DND-41 (cell line): ENCODE results near the gene PATL1.

Source experiments
- ATAC-seq: fragments of 200-7000 bp; cut with Tn5 transposase; 3 replicates; pipeline ENCODE4 v1.9.1; 2021; ENCODE audit warnings: low read depth; ENCODE audit not compliant: insufficient read depth
- DNase-seq: peaks from one replicate; pipeline ENCODE4 v3.0.0-alpha.2; 2020
- H2AFZ ChIP-seq: 2 replicates; pipeline ENCODE4 v1.6.0; 2012; ENCODE audit warnings: low read depth, low read length
- H3K27ac ChIP-seq: 2 replicates; pipeline ENCODE4 v1.5.1; 2012; ENCODE audit warnings: low read length, inconsistent platforms
- H3K27me3 ChIP-seq: fragments of 200-600 bp; sonication (generic); 2 replicates; pipeline ENCODE4 v1.6.0; 2012; ENCODE audit warnings: low read length, mild to moderate bottlenecking, inconsistent platforms; ENCODE audit not compliant: insufficient read depth, poor library complexity
- H3K36me3 ChIP-seq: 2 replicates; pipeline ENCODE4 v1.5.1; 2012; ENCODE audit warnings: low read length, inconsistent platforms; ENCODE audit not compliant: insufficient read depth
- H3K4me1 ChIP-seq: 2 replicates; pipeline ENCODE4 v1.5.1; 2012; ENCODE audit warnings: mild to moderate bottlenecking, low read length; ENCODE audit not compliant: insufficient read depth
- H3K4me2 ChIP-seq: 2 replicates; pipeline ENCODE4 v1.6.0; 2012; ENCODE audit warnings: mild to moderate bottlenecking, moderate library complexity, low read length, inconsistent platforms; ENCODE audit not compliant: insufficient read depth
- H3K4me3 ChIP-seq, 2 experiments: fragments of 200-600 bp in 1 of 2; shearing (Covaris generic) in 1 of 2; 2 replicates each; pipeline ENCODE4 v1.5.1; 2012 to 2016; ENCODE audit warnings: inconsistent platforms in 2 of 2, low read length in 2 of 2, mild to moderate bottlenecking in 2 of 2, low read depth in 1 of 2, moderate library complexity in 1 of 2
- H3K79me2 ChIP-seq: 2 replicates; pipeline ENCODE4 v1.6.0; 2012; ENCODE audit warnings: low read length, inconsistent platforms; ENCODE audit not compliant: insufficient read depth
- H3K9ac ChIP-seq: 2 replicates; pipeline ENCODE4 v1.6.0; 2012; ENCODE audit warnings: low read depth, mild to moderate bottlenecking, inconsistent platforms, low read length, moderate library complexity
- H3K9me3 ChIP-seq: 2 replicates; pipeline ENCODE4 v1.5.1; 2012; ENCODE audit warnings: low read length, moderate library complexity, mild to moderate bottlenecking, inconsistent platforms; ENCODE audit not compliant: insufficient read depth, severe bottlenecking
- H4K20me1 ChIP-seq: 2 replicates; pipeline ENCODE4 v1.6.0; 2012; ENCODE audit warnings: low read length; ENCODE audit not compliant: insufficient read depth
- EZH2 ChIP-seq: IDR thresholded peaks from 3 replicates; pipeline ENCODE4 v1.6.1; 2012; ENCODE audit warnings: borderline replicate concordance, low read depth, mild to moderate bottlenecking, moderate library complexity, low read length, inconsistent platforms; ENCODE audit not compliant: severe bottlenecking
- TF ChIP-seq, protein P1 (sequence below): IDR thresholded peaks from 2 replicates; pipeline ENCODE4 v1.5.1; 2012; ENCODE audit warnings: borderline replicate concordance, low read length, moderate library complexity, mild to moderate bottlenecking; ENCODE audit not compliant: poor library complexity, severe bottlenecking; ENCODE audit errors: extremely low read depth

The PATL1 gene

GRCh38 chr11:59658036-59658435, 10.8 kb downstream of the PATL1 start:
- Histone ChIP-seq H3K27me3 (no peaks in the 10 kb centered on the region), H3K4me3 (no peak overlapping the region), H3K4me1 (peaks cover 7% of the 10 kb centered on the region; the same call in 1 of the 2 replicates), H3K27ac (no peak overlapping the region), H3K9me3 (no peaks in the 10 kb centered on the region), H3K79me2 (peaks cover 33% of the 10 kb centered on the region), H4K20me1 (peaks cover 14% of the 10 kb centered on the region; the same call in 1 of the 2 replicates), H3K36me3 (peaks cover 100% of the 10 kb centered on the region), H2AFZ (no peak overlapping the region), H3K4me2 (no peak overlapping the region), H3K9ac (no peak overlapping the region)
- DNase-seq (no peak), ATAC-seq (no peak)
- TF ChIP-seq, protein P1, sequence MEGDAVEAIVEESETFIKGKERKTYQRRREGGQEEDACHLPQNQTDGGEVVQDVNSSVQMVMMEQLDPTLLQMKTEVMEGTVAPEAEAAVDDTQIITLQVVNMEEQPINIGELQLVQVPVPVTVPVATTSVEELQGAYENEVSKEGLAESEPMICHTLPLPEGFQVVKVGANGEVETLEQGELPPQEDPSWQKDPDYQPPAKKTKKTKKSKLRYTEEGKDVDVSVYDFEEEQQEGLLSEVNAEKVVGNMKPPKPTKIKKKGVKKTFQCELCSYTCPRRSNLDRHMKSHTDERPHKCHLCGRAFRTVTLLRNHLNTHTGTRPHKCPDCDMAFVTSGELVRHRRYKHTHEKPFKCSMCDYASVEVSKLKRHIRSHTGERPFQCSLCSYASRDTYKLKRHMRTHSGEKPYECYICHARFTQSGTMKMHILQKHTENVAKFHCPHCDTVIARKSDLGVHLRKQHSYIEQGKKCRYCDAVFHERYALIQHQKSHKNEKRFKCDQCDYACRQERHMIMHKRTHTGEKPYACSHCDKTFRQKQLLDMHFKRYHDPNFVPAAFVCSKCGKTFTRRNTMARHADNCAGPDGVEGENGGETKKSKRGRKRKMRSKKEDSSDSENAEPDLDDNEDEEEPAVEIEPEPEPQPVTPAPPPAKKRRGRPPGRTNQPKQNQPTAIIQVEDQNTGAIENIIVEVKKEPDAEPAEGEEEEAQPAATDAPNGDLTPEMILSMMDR, result no peak
- TF ChIP-seq EZH2, result no peak

- peaks cover 99% of the 10 kb centered on the region for H3K36me3 ChIP-seq
- ATAC-seq (no peak), DNase-seq (no peak)
- H3K4me1 ChIP-seq, result no peaks in the 10 kb centered on the region
- H3K27ac ChIP-seq, result no peak overlapping the region
- H3K4me3 ChIP-seq, result no peak overlapping the region
- no peaks in the 10 kb centered on the region for H3K9me3 ChIP-seq
- no peak for TF ChIP-seq EZH2
- TF ChIP-seq, protein P1, result no peak
- no peaks in the 10 kb centered on the region for H3K27me3 ChIP-seq
- H3K79me2 ChIP-seq, result peaks cover 3% of the 10 kb centered on the region; the same call in 1 of the 2 replicates
- H4K20me1 ChIP-seq, result no peaks in the 10 kb centered on the region
- H3K9ac ChIP-seq, result no peak overlapping the region
- H3K4me2 ChIP-seq, result no peak overlapping the region
- no peak overlapping the region for H2AFZ ChIP-seq
These were observed 13.9 kb downstream of the PATL1 start for GRCh38 chr11:59654893-59655292.

- H3K4me3 ChIP-seq, result no peak overlapping the region
- no peaks in the 10 kb centered on the region for H3K4me1 ChIP-seq
- peaks cover 93% of the 10 kb centered on the region for H3K36me3 ChIP-seq
- no peak overlapping the region for H3K27ac ChIP-seq
- TF ChIP-seq EZH2, result no peak
- TF ChIP-seq, protein P1, result no peak
- DNase-seq (no peak), ATAC-seq (no peak)
- H4K20me1 ChIP-seq, result no peaks in the 10 kb centered on the region
- no peaks in the 10 kb centered on the region for H3K27me3 ChIP-seq
- no peak overlapping the region for H2AFZ ChIP-seq
- no peak overlapping the region for H3K9ac ChIP-seq
- H3K79me2 ChIP-seq, result no peaks in the 10 kb centered on the region
- no peaks in the 10 kb centered on the region for H3K9me3 ChIP-seq
- H3K4me2 ChIP-seq, result no peak overlapping the region
These were observed 21.4 kb downstream of the PATL1 start for GRCh38 chr11:59647245-59647980.

DNA sequence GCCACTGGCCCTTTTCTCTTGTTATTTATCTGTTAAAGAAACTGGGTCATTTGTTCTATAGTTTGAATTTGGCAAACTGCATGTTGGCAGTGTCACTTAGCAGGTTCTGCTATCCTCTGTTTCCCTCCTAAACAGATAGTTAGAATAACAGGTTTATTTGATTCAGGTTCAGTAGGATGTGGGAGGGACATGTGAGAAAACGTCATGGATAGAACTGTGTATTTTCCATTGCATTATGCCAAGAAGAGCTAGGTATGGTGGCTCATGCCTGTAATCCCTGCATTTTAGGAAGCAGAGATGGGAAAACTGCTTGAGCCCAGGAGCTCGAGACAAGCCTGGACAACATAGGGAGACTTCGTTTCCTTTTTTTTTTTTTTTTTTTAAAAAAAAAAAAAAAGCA, 24.3 kb downstream of the PATL1 start:
- ATAC-seq (no peak), DNase-seq (no peak)
- Histone ChIP-seq H3K27me3 (no peaks in the 10 kb centered on the region), H3K4me2 (no peak overlapping the region), H3K4me1 (no peaks in the 10 kb centered on the region), H3K9me3 (no peaks in the 10 kb centered on the region), H3K4me3 (no peak overlapping the region), H3K79me2 (no peaks in the 10 kb centered on the region), H3K36me3 (peaks cover 91% of the 10 kb centered on the region), H3K27ac (no peak overlapping the region), H3K9ac (no peak overlapping the region), H4K20me1 (no peaks in the 10 kb centered on the region), H2AFZ (no peak overlapping the region)
- no peak for TF ChIP-seq EZH2
- TF ChIP-seq, protein P1, result no peak
